ENCODE results near the gene SNX33. TPM values are rescaled to one million over a fixed set of nuclear protein-coding genes. Genes with fewer than 3 reads are reported as not detected.
A peak's percentile ranks its signal among the peaks of the same experiment; 100 is the strongest.

Gene SNX33
- total RNA-seq, 1 donor from 2014 or later, result 13.3 TPM

GRCh38 chr15:75639709-75640482, 7.8 kb upstream of the SNX33 start, which contains the start of gene IMP3:
TSS of gene IMP3 (minus strand) at chr15:75640224. CDS start at chr15:75640168, 56 bp downstream.
- intact Hi-C loops (cut with DNase I), result loop anchor here (2.0 kb wide), 1 partner anchor 35 kb away; no protein-coding TSS in a partner anchor
- peak; percentile 98 for ATAC-seq
- DNase-seq (ENCODE audit: missing footprints), result peak; percentile 97

- intact Hi-C loops (cut with DNase I), result no loop called here
- ATAC-seq, result peak; percentile 23
Measured at GRCh38 chr15:75640483-75641178, 7.1 kb upstream of the SNX33 start.

DNA sequence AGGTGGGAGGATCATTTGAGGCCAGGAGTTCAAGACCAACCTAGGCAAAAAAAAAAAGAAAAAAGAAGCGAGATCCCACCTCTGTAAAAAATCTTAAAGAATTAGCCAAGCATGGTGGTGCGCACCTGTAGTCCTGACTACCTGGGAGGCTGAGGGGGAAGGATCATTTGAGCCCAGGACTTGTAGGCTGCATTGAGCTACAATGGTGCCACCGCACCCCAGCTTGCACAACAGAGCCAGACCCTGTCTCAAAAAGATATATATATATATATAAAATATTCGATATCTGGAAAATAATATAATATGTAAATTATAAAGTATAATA, 6.6 kb upstream of the SNX33 start:
- DNase-seq (ENCODE audit: missing footprints) (no peak), ATAC-seq (no peak)
- intact Hi-C loops (cut with DNase I), result no loop called here

More at GRCh38 chr15:75640483-75641178, 7.1 kb upstream of the SNX33 start:
- DNase-seq (ENCODE audit: missing footprints), result no peak

DNA sequence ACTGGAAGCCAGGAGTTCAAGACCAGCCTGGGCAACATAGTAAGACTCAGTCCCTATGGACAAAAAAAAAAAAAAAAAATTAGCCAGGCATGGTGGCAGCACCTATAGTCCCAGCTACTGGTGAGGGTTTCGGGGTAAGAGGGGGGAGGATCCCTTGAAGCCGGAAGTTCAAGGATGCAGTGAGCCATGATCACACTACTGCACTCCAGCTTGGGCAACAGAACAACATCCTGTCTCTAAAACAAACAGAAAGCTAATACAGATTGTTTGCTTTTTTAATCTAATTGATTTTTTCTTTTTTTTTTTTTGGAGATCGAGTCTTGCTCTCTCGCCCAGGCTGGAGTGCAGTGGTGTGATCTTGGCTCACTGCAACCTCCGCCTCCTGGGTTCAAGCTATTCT, 6.1 kb upstream of the SNX33 start:
- intact Hi-C loops (cut with DNase I), result no loop called here
- DNase-seq (ENCODE audit: missing footprints) (no peak), ATAC-seq (no peak)

DNA sequence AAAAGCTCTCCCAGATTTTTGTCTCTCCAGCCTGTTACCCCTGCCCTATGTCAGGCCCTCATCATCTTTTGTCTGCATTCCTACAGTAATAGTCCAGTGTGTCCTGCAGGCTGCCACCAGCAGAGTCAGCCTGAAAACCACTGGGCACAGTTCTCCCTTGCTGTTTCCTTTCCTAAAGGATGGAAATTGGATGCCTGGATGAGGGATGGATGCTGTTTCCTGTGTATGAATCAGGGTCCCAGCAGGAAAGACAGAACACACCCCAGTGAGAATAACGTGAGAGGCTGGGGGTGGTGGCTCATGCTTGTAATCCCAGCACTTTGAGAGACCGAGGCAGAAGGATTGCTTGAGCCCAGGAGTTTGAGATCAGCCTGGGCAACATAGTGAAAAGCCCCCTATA, 3.3 kb upstream of the SNX33 start:
- intact Hi-C loops (cut with DNase I), result no loop called here
- ATAC-seq (no peak), DNase-seq (ENCODE audit: missing footprints) (no peak)

DNA sequence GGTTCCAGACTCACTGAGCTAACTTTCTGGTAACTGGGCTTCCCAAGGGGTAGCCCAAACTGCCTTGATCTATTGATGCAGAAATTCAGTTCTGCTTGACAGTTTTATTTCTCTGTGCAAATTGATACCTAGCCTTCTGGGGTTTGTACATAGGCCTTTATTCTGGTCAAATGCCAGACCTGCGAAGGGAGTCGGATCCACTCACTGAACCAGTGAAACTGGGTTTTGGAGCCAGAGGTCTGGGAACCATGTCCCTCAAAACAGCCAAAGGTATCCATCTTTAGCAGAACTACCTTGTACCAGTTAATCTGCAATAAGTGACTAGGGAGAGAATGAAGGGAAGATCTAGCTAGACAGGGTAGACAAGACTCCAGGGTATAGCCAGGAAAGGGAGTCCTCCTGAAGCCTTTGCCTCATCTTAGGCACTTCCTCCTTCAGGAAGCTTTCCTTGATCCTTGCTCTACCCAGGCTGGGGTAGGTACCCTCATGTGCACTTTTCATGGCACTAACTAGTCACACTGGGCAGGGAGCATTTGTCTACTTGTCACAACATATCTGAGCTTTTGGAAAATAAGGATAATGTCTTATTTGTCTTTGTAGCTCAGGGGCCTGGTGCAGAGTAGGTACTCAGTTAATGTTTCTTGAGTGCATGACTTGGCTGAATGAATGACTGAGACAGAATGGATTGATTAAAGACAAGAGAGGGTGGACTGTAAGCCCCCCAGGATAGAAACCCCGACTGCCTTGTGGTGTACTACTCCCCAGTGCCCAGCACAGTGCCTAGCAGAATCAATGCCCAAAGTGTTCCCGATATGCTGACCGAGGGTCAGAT, 1.4 kb upstream of the SNX33 start:
- no peak for DNase-seq (ENCODE audit: missing footprints)
- ATAC-seq, result no peak
- intact Hi-C loops (cut with DNase I), result loop anchor here (5.0 kb wide), 1 partner anchor 194 kb away; the partner anchor contains the start of gene SIN3A

DNA sequence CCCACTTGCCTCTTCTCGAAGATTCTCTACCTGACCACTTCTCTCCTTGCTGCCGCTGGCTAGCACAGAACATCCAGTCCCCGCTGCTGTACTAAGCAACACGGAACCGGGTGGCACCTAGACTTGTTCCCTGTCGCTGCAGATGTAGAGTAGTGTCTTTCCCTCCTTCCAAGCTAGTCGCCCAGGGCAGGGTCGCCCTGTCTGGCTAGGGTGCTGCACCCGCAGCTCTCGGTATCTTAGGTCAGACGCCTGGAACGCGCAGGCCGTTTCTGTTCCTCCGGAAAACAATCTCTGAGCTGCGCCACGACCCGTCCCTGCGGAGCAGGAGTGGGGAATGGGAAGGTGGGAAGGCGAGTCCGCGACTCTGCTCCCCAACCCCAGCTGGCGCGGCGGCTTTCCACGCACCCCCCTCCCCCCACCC, 758 bp upstream of the SNX33 start:
- peak; percentile 80 for DNase-seq (ENCODE audit: missing footprints)
- intact Hi-C loops (cut with DNase I), result loop anchor here (5.0 kb wide), 1 partner anchor 195 kb away; the partner anchor contains the start of gene SIN3A

GRCh38 chr15:75648156-75649000, 666 bp downstream of the SNX33 start:
- ATAC-seq (peak; percentile 30), DNase-seq (ENCODE audit: missing footprints) (no peak)
- intact Hi-C loops (cut with DNase I), result loop anchor here (5.0 kb wide), 1 partner anchor 196 kb away; the partner anchor contains the start of gene SIN3A

More for the DNA sequence above, 758 bp upstream of the SNX33 start:
- peak; percentile 35 for ATAC-seq

DNA sequence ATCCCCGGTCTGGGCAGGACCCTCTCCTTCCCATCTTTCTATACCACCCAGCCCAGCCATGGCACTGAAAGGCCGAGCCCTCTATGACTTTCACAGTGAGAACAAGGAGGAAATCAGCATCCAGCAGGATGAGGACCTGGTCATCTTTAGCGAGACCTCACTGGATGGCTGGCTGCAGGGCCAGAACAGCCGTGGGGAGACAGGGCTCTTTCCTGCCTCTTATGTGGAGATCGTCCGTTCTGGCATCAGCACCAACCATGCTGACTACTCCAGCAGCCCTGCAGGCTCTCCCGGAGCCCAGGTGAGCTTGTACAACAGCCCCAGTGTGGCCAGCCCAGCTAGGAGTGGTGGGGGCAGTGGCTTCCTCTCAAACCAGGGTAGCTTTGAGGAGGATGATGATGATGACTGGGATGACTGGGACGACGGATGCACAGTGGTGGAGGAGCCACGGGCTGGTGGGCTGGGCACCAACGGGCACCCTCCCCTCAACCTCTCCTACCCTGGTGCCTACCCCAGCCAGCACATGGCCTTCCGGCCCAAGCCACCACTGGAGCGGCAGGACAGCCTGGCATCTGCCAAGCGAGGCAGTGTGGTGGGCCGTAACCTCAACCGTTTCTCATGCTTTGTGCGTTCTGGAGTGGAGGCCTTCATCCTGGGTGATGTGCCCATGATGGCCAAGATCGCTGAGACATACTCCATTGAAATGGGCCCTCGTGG, 1.5 kb downstream of the SNX33 start:
- ATAC-seq (no peak), DNase-seq (ENCODE audit: missing footprints) (no peak)
- intact Hi-C loops (cut with DNase I), result loop anchor here (5.0 kb wide), 1 partner anchor 197 kb away; the partner anchor contains the start of gene SIN3A

- DNase-seq (ENCODE audit: missing footprints) (no peak), ATAC-seq (no peak)
- intact Hi-C loops (cut with DNase I), result loop anchor here (5.0 kb wide), 1 partner anchor 198 kb away; the partner anchor contains the start of gene SIN3A
Measured at GRCh38 chr15:75649848-75650247, 2.1 kb downstream of the SNX33 start.

DNA sequence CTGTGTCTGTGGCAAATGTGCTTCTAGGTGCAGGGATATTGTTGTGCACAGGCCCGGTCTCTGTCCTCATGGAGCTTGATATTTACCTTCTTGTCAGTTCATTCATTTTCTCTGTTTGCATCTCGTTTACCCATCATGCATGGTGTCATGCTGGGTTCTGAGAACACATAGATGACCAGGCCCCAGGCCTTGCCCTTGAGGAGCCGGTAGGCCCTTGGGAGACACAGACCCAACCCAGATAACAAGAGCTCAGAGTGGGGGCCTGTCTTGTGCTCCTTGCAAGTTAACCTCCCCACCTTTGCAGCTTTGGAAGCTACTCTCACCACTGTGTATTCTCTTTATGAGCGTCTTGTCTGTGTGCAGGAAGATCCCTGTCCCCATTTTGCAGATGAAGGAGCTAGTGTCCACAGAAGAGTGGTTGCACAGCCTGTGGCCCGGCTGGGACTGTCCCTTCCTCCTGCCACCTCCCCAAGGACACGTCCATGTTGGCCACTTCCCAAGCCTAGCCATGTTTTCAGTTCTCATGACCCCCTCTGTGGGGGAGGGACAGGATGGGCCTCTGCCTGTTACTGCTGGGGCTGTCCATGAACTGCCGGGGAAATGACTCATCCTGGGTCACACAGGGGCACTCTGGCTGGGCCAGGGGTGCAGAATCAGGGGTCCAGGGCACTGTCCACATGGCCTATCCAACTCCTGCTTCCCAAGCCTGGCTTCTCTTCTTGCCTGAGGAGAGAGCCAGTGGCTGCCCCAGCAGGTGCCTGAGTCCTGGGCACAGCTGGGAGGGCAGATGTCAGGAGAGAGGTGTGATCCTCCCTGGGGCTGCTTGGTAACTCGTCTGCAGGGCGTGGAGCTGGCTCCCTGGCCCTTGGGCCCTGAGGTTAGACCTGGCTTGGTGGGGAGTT, 3.4 kb downstream of the SNX33 start:
- peak; percentile 6 for ATAC-seq
- no peak for DNase-seq (ENCODE audit: missing footprints)
- intact Hi-C loops (cut with DNase I), result no loop called here

DNA sequence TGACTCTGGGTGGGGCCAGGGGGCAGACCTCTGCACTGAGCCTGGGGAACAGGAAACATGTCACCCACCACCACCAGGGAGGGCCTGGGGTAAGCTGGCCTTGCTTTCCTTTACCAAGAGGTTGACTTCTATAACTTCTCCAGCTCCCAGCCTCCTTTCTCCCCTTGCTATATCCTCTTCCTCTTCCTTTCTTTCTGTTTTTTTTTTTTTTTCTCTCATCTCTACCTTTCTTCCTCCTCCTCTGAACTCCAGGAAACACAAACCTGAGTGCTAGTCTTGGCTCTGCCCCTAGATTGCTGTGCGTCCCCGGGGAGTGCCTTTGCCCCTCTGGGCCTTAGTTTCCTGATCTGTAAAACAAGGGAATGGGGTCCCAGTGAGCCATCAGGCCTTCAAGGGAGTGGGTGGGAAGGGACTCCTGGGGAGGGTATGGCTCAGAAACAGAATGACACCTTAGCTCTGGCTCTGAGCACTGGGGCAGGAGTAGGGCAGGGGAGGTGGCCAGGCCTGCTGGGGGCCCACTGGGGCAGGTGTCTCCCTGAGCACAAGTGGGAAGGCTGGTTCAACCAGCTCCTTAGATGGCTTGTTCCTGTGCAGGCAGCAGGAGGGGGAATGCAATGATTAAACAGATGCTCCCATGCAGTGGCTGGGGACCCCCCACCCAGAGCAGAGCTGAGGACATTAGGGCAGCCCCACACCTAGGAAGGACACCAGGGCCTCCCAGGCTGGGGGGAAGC, 4.3 kb downstream of the SNX33 start:
- no peak for DNase-seq (ENCODE audit: missing footprints)
- no peak for ATAC-seq
- intact Hi-C loops (cut with DNase I), result no loop called here

- ATAC-seq (no peak), DNase-seq (ENCODE audit: missing footprints) (no peak)
- intact Hi-C loops (cut with DNase I), result no loop called here
Measured at GRCh38 chr15:75653347-75653913, 5.7 kb downstream of the SNX33 start.

GRCh38 chr15:75654201-75654907, 6.6 kb downstream of the SNX33 start:
- DNase-seq (ENCODE audit: missing footprints) (no peak), ATAC-seq (no peak)
- intact Hi-C loops (cut with DNase I), result no loop called here

GRCh38 chr15:75655931-75656330, 8.2 kb downstream of the SNX33 start:
- intact Hi-C loops (cut with DNase I), result no loop called here
- peak; percentile 4 for DNase-seq (ENCODE audit: missing footprints)
- ATAC-seq, result no peak

Data from Right ventricle myocardium inferior (tissue), 1 donor.